Activated T-helper 17 cell treated with anti-CD3 and anti-CD28 coated beads, Interleukin-2, amount 50 U/mL, for 72 hours (primary cell): ENCODE measurements around the gene RIPOR3. TPM values are rescaled to one million over a fixed set of nuclear protein-coding genes. Genes with fewer than 3 reads are reported as not detected.

Experiments
- ATAC-seq: fragments of 150-1000 bp; cut with Tn5 transposase; replicated peaks from 2 replicates; pipeline ENCODE4 v1.10.0; 2021; ENCODE audit warnings: mild to moderate bottlenecking, moderate library complexity
- H3K27ac Mint-ChIP-seq: one replicate; pipeline ENCODE4 v1.8.0; 2022; ENCODE audit warnings: mixed read lengths
- H3K27me3 Mint-ChIP-seq: one replicate; pipeline ENCODE4 v1.8.0; 2022; ENCODE audit warnings: mixed read lengths
- H3K36me3 Mint-ChIP-seq: one replicate; pipeline ENCODE4 v1.8.0; 2022; ENCODE audit warnings: low read depth, mild to moderate bottlenecking, mixed read lengths
- H3K4me1 Mint-ChIP-seq: one replicate; pipeline ENCODE4 v1.8.0; 2022; ENCODE audit warnings: mixed read lengths
- H3K4me3 Mint-ChIP-seq: one replicate; pipeline ENCODE4 v1.8.0; 2022; ENCODE audit warnings: mild to moderate bottlenecking, mixed read lengths
- H3K9me3 Mint-ChIP-seq: one replicate; pipeline ENCODE4 v1.8.0; 2022; ENCODE audit warnings: mixed read lengths
- total RNA-seq, 2 donors: library from RNA; stranded (reverse); gene quantifications; one replicate each; pipeline ENCODE4 v1.2.3, GENCODE V29; 2022

The RIPOR3 gene
- total RNA-seq, 2 donors from 2014 or later = not detected

GRCh38 chr20:50588034-50588736, 103.2 kb downstream of the RIPOR3 start:
- H3K27ac Mint-ChIP-seq = peak overlapping the region; percentile 65
- H3K9me3 Mint-ChIP-seq = no peaks in the 10 kb centered on the region
- ATAC-seq = peak; percentile 68
- H3K27me3 Mint-ChIP-seq = no peaks in the 10 kb centered on the region
- peaks cover 68% of the 10 kb centered on the region for H3K36me3 Mint-ChIP-seq
- no peak overlapping the region for H3K4me3 Mint-ChIP-seq
- peaks cover 5% of the 10 kb centered on the region for H3K4me1 Mint-ChIP-seq

GRCh38 chr20:50587291-50587961, 103.9 kb downstream of the RIPOR3 start:
- H3K4me1 Mint-ChIP-seq = peaks cover 5% of the 10 kb centered on the region
- peaks cover 76% of the 10 kb centered on the region for H3K36me3 Mint-ChIP-seq
- H3K9me3 Mint-ChIP-seq = no peaks in the 10 kb centered on the region
- no peak for ATAC-seq
- H3K27me3 Mint-ChIP-seq = no peaks in the 10 kb centered on the region
- H3K4me3 Mint-ChIP-seq = no peak overlapping the region
- H3K27ac Mint-ChIP-seq = peak overlapping the region; percentile 20

- ATAC-seq = no peak
- H3K27ac Mint-ChIP-seq = peak overlapping the region; percentile 20
- H3K36me3 Mint-ChIP-seq = peaks cover 83% of the 10 kb centered on the region
- H3K27me3 Mint-ChIP-seq = no peaks in the 10 kb centered on the region
- H3K9me3 Mint-ChIP-seq = no peaks in the 10 kb centered on the region
- no peak overlapping the region for H3K4me3 Mint-ChIP-seq
- peaks cover 5% of the 10 kb centered on the region for H3K4me1 Mint-ChIP-seq
Measured at GRCh38 chr20:50586531-50587232, 104.7 kb downstream of the RIPOR3 start.

- Mint-ChIP-seq H3K4me3 (no peak overlapping the region), H3K36me3 (peaks cover 93% of the 10 kb centered on the region), H3K27me3 (no peaks in the 10 kb centered on the region), H3K27ac (peak overlapping the region; percentile 54), H3K9me3 (no peaks in the 10 kb centered on the region), H3K4me1 (peaks cover 5% of the 10 kb centered on the region)
- ATAC-seq = no peak
Measured at GRCh38 chr20:50585678-50586077, 105.7 kb downstream of the RIPOR3 start.

GRCh38 chr20:50585214-50585613, 106.1 kb downstream of the RIPOR3 start:
- Mint-ChIP-seq H3K4me1 (peaks cover 5% of the 10 kb centered on the region), H3K27me3 (no peaks in the 10 kb centered on the region), H3K4me3 (no peak overlapping the region), H3K36me3 (peaks cover 98% of the 10 kb centered on the region), H3K27ac (peak overlapping the region; percentile 54), H3K9me3 (no peaks in the 10 kb centered on the region)
- no peak for ATAC-seq

GRCh38 chr20:50584687-50585086, 106.7 kb downstream of the RIPOR3 start:
- Mint-ChIP-seq H3K4me3 (no peak overlapping the region), H3K9me3 (no peaks in the 10 kb centered on the region), H3K27ac (peak overlapping the region; percentile 54), H3K27me3 (no peaks in the 10 kb centered on the region), H3K4me1 (peaks cover 5% of the 10 kb centered on the region), H3K36me3 (peaks cover 99% of the 10 kb centered on the region)
- no peak for ATAC-seq

- Mint-ChIP-seq H3K27me3 (no peaks in the 10 kb centered on the region), H3K4me1 (peaks cover 5% of the 10 kb centered on the region), H3K27ac (peak overlapping the region; percentile 1), H3K9me3 (no peaks in the 10 kb centered on the region), H3K36me3 (peaks cover 100% of the 10 kb centered on the region), H3K4me3 (no peak overlapping the region)
- no peak for ATAC-seq
Measured at GRCh38 chr20:50583442-50584150, 107.7 kb downstream of the RIPOR3 start.

GRCh38 chr20:50582591-50583234, 108.6 kb downstream of the RIPOR3 start:
- Mint-ChIP-seq H3K9me3 (no peaks in the 10 kb centered on the region), H3K27ac (no peak overlapping the region), H3K36me3 (peaks cover 100% of the 10 kb centered on the region), H3K4me1 (no peaks in the 10 kb centered on the region), H3K4me3 (no peak overlapping the region), H3K27me3 (no peaks in the 10 kb centered on the region)
- ATAC-seq = no peak

GRCh38 chr20:50582092-50582491, 109.2 kb downstream of the RIPOR3 start:
- Mint-ChIP-seq H3K4me3 (no peak overlapping the region), H3K27ac (no peak overlapping the region), H3K4me1 (no peaks in the 10 kb centered on the region), H3K36me3 (peaks cover 100% of the 10 kb centered on the region), H3K27me3 (no peaks in the 10 kb centered on the region), H3K9me3 (no peaks in the 10 kb centered on the region)
- ATAC-seq = no peak

- Mint-ChIP-seq H3K27me3 (no peaks in the 10 kb centered on the region), H3K4me1 (no peaks in the 10 kb centered on the region), H3K9me3 (no peaks in the 10 kb centered on the region), H3K4me3 (no peak overlapping the region), H3K27ac (peak overlapping the region; percentile 51), H3K36me3 (peaks cover 98% of the 10 kb centered on the region)
- no peak for ATAC-seq
Measured at GRCh38 chr20:50580842-50581544, 110.3 kb downstream of the RIPOR3 start.

GRCh38 chr20:50580016-50580747, 111.2 kb downstream of the RIPOR3 start:
- Mint-ChIP-seq H3K9me3 (no peaks in the 10 kb centered on the region), H3K27ac (peak overlapping the region; percentile 51), H3K4me1 (no peaks in the 10 kb centered on the region), H3K4me3 (no peak overlapping the region), H3K36me3 (peaks cover 98% of the 10 kb centered on the region), H3K27me3 (no peaks in the 10 kb centered on the region)
- no peak for ATAC-seq

GRCh38 chr20:50579511-50579910, 111.8 kb downstream of the RIPOR3 start:
- H3K27me3 Mint-ChIP-seq = no peaks in the 10 kb centered on the region
- H3K27ac Mint-ChIP-seq = no peak overlapping the region
- H3K9me3 Mint-ChIP-seq = no peaks in the 10 kb centered on the region
- ATAC-seq = no peak
- peaks cover 98% of the 10 kb centered on the region for H3K36me3 Mint-ChIP-seq
- H3K4me1 Mint-ChIP-seq = no peaks in the 10 kb centered on the region
- no peak overlapping the region for H3K4me3 Mint-ChIP-seq

GRCh38 chr20:50578778-50579165, 112.6 kb downstream of the RIPOR3 start:
- Mint-ChIP-seq H3K4me3 (no peak overlapping the region), H3K27me3 (no peaks in the 10 kb centered on the region), H3K9me3 (no peaks in the 10 kb centered on the region), H3K4me1 (no peaks in the 10 kb centered on the region), H3K27ac (no peak overlapping the region), H3K36me3 (peaks cover 98% of the 10 kb centered on the region)
- no peak for ATAC-seq
